Measurements from ENCODE around the gene MT1X. TPM values are rescaled to one million over a fixed set of nuclear protein-coding genes. Genes with fewer than 3 reads are reported as not detected.

Gene MT1X
- total RNA-seq, 2 donors from 2014 or later = 1.5 to 8.8 TPM

GRCh38 chr16:56649271-56649670 is 33.0 kb upstream of the MT1X start:
- no peak overlapping the region for H3K27ac ChIP-seq (ENCODE audit: low read depth, low read length)
- no peaks in the 10 kb centered on the region for H3K36me3 ChIP-seq (ENCODE audit: control insufficient read depth, insufficient read depth, low read length)
- Mint-ChIP-seq H3K36me3 (ENCODE audit: low read depth) (no peaks in the 10 kb centered on the region), H3K4me3 (no peak overlapping the region), H3K27ac (no peak overlapping the region), H3K9me3 (no peaks in the 10 kb centered on the region), H3K4me1 (no peaks in the 10 kb centered on the region), H3K27me3 (ENCODE audit: insufficient read depth) (peaks cover 96% of the 10 kb centered on the region)
- H3K4me3 ChIP-seq (ENCODE audit: low read length) = no peak overlapping the region
- H3K9ac ChIP-seq (ENCODE audit: extremely low read depth, low read length, poor library complexity, severe bottlenecking) = no peak overlapping the region
- H3K27me3 ChIP-seq (ENCODE audit: control insufficient read depth, insufficient read depth, low read length, poor library complexity, severe bottlenecking) = peaks cover 98% of the 10 kb centered on the region
- H3K9me3 ChIP-seq (ENCODE audit: control insufficient read depth, low read length) = no peaks in the 10 kb centered on the region
- no peaks in the 10 kb centered on the region for H3K4me1 ChIP-seq (ENCODE audit: control insufficient read depth, insufficient read depth, low read length)
- DNase-seq = no peak
- no peak for TF ChIP-seq CTCF (conservative IDR thresholded peaks at IDR 0.05)
- 96 to 100% methylated on average over 2 of the region's 2 CpGs for WGBS, 2 experiments (ENCODE audit: insufficient coverage in 1 of 2, insufficient read length in 1 of 2)

DNA sequence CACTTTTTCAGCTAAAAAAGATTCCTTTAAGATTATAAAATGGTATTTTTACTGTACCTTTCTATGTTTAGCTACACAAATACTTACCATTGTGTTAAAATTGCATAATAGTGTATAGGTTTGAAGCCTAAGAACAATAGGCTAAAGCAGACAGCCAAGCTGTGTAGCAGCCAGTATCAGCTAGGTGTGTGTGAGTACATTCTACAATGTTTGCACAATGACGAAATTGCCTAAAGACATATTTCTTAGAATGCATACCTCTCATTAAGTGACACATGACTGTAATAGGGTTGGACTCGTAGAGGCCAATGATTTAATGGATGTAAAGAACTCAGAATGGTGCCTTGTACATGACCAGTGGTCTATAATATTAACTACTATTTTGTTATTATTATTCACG is 32.5 kb upstream of the MT1X start:
- H3K4me1 Mint-ChIP-seq = no peaks in the 10 kb centered on the region
- no peaks in the 10 kb centered on the region for H3K9me3 Mint-ChIP-seq
- H3K4me1 ChIP-seq (ENCODE audit: control insufficient read depth, insufficient read depth, low read length) = no peaks in the 10 kb centered on the region
- TF ChIP-seq CTCF (conservative IDR thresholded peaks at IDR 0.05) = no peak
- H3K9me3 ChIP-seq (ENCODE audit: control insufficient read depth, low read length) = no peaks in the 10 kb centered on the region
- no peak overlapping the region for H3K27ac Mint-ChIP-seq
- no peak overlapping the region for H3K9ac ChIP-seq (ENCODE audit: extremely low read depth, low read length, poor library complexity, severe bottlenecking)
- H3K27me3 ChIP-seq (ENCODE audit: control insufficient read depth, insufficient read depth, low read length, poor library complexity, severe bottlenecking) = peaks cover 94% of the 10 kb centered on the region
- H3K36me3 ChIP-seq (ENCODE audit: control insufficient read depth, insufficient read depth, low read length) = no peaks in the 10 kb centered on the region
- DNase-seq = no peak
- H3K36me3 Mint-ChIP-seq (ENCODE audit: low read depth) = no peaks in the 10 kb centered on the region
- WGBS, 2 experiments (ENCODE audit: insufficient coverage in 1 of 2, insufficient read length in 1 of 2) = 86 to 95% methylated on average over 1 to 3 of the region's 3 CpGs
- H3K27ac ChIP-seq (ENCODE audit: low read depth, low read length) = no peak overlapping the region
- H3K4me3 ChIP-seq (ENCODE audit: low read length) = no peak overlapping the region
- no peak overlapping the region for H3K4me3 Mint-ChIP-seq
- H3K27me3 Mint-ChIP-seq (ENCODE audit: insufficient read depth) = peaks cover 92% of the 10 kb centered on the region

DNA sequence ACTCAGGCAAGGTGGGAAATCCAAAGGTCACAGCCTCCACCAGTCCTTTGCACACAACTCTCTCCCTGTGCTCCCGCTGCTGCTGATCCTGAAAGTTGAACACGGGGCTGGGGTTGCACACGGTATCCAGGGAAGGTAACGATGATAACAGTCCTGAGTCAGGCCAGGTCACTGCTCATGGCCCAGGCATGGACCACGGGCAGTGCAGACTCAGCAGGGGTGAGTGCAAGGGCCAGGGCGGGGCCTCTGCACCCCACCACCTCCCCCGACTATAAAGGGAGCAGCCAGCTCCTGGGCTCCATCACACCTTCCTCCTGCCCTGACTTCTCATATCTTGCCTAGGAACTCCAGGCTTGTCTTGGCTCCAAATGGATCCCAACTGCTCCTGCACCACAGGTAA is 30.7 kb upstream of the MT1X start, which contains the start of gene MT1B:
Gene MT1B, plus strand, starts transcription at position 301 of the 400 bp plus-strand sequence. Its CDS starts 68 bp downstream, at position 369.
- Mint-ChIP-seq H3K27me3 (ENCODE audit: insufficient read depth) (peaks cover 85% of the 10 kb centered on the region), H3K36me3 (ENCODE audit: low read depth) (no peaks in the 10 kb centered on the region), H3K4me3 (no peak within 1 kb of the TSS), H3K27ac (no peak within 1 kb of the TSS), H3K4me1 (no peaks in the 10 kb centered on the region), H3K9me3 (no peaks in the 10 kb centered on the region)
- WGBS, 2 experiments (ENCODE audit: insufficient coverage in 1 of 2, insufficient read length in 1 of 2) = 82 to 94% methylated on average over 3 to 7 of the region's 7 CpGs
- Histone ChIP-seq H3K4me3 (ENCODE audit: low read length) (no peak within 1 kb of the TSS), H3K27me3 (ENCODE audit: control insufficient read depth, insufficient read depth, low read length, poor library complexity, severe bottlenecking) (peaks cover 89% of the 10 kb centered on the region), H3K27ac (ENCODE audit: low read depth, low read length) (no peak within 1 kb of the TSS), H3K36me3 (ENCODE audit: control insufficient read depth, insufficient read depth, low read length) (no peaks in the 10 kb centered on the region), H3K9me3 (ENCODE audit: control insufficient read depth, low read length) (no peaks in the 10 kb centered on the region), H3K4me1 (ENCODE audit: control insufficient read depth, insufficient read depth, low read length) (no peaks in the 10 kb centered on the region), H3K9ac (ENCODE audit: extremely low read depth, low read length, poor library complexity, severe bottlenecking) (no peak within 1 kb of the TSS)
- DNase-seq = no peak
- TF ChIP-seq CTCF (conservative IDR thresholded peaks at IDR 0.05) = no peak

Measured in endodermal cell (in vitro differentiated cells).